Common myeloid progenitor, CD34-positive (primary cell): ENCODE measurements around the gene RTRAF.
A peak's percentile ranks its signal among the peaks of the same experiment; 100 is the strongest.

Experiments used
- CTCF ChIA-PET: fragments of 350-600 bp; sonication (Branson Sonifier 250); formaldehyde crosslinking; loops from one replicate; lab custom pipeline; 2021; ENCODE audit warnings: antibody characterized with exemption; lab: Charles Lee
- POLR2A ChIA-PET: fragments of 350-600 bp; sonication (Branson Sonifier 250); formaldehyde crosslinking; loops from one replicate; lab custom pipeline; 2021; ENCODE audit warnings: antibody characterized with exemption; lab: Charles Lee
- DNase-seq, 3 donors: peaks; one replicate each; pipeline versions ENCODE4 v3.0.0 to v3.0.0-alpha.2; 2013
- H3K27ac ChIP-seq, 2 experiments: 1 replicate in 1 of 2; 2 replicates in 1 of 2; pipeline ENCODE4 v1.7.0; 2013; ENCODE audit warnings: inconsistent platforms in 2 of 2, low read length in 2 of 2, mild to moderate bottlenecking in 2 of 2, low read depth in 1 of 2, moderate library complexity in 1 of 2; ENCODE audit not compliant: severe bottlenecking in 2 of 2, insufficient read depth in 1 of 2, poor library complexity in 1 of 2
- H3K27me3 ChIP-seq, 5 experiments: replicated peaks in 2 of 5; 1 replicate in 3 of 5; 2 replicates in 2 of 5; pipeline versions ENCODE4 v1.6.1 to v1.7.0; 2013; ENCODE audit warnings: low read length in 4 of 5, mild to moderate bottlenecking in 2 of 5, moderate library complexity in 2 of 5, inconsistent platforms in 1 of 5; ENCODE audit not compliant: insufficient read depth in 5 of 5, control insufficient read depth in 4 of 5
- H3K36me3 ChIP-seq, 4 experiments: 1 replicate in 2 of 4; 2 replicates in 2 of 4; pipeline versions ENCODE4 v1.6.1 to v1.7.0; 2013; ENCODE audit warnings: low read length in 3 of 4, control low read depth in 1 of 4, mild to moderate bottlenecking in 1 of 4; ENCODE audit not compliant: control insufficient read depth in 4 of 4, insufficient read depth in 4 of 4
- H3K4me1 ChIP-seq, 4 experiments: 1 replicate in 3 of 4; 2 replicates in 1 of 4; pipeline versions ENCODE4 v1.6.1 to v1.7.1; 2013; ENCODE audit warnings: low read length in 3 of 4, mild to moderate bottlenecking in 3 of 4, control low read depth in 1 of 4, inconsistent platforms in 1 of 4, moderate library complexity in 1 of 4; ENCODE audit not compliant: control insufficient read depth in 4 of 4, insufficient read depth in 4 of 4; ENCODE audit errors: control extremely low read depth in 1 of 4
- H3K4me3 ChIP-seq, 7 experiments: 1 replicate in 4 of 7; 2 replicates in 3 of 7; pipeline versions ENCODE4 v1.5.1 to v1.7.0; 2013; ENCODE audit warnings: mild to moderate bottlenecking in 7 of 7, low read length in 6 of 7, moderate library complexity in 6 of 7, inconsistent platforms in 2 of 7, low read depth in 2 of 7, control low read depth in 1 of 7; ENCODE audit not compliant: insufficient read depth in 4 of 7, control insufficient read depth in 1 of 7; ENCODE audit errors: extremely low read depth in 1 of 7
- H3K9me3 ChIP-seq, 5 experiments: 1 replicate in 4 of 5; 2 replicates in 1 of 5; pipeline versions ENCODE4 v1.6.1 to v1.7.1; 2013; ENCODE audit warnings: low read length in 4 of 5, mild to moderate bottlenecking in 2 of 5, inconsistent platforms in 1 of 5, low read depth in 1 of 5, moderate library complexity in 1 of 5; ENCODE audit not compliant: control insufficient read depth in 4 of 5, insufficient read depth in 2 of 5; ENCODE audit errors: control extremely low read depth in 1 of 5
- WGBS: methylation state at CpG from one replicate; pipeline ENCODE4 v1.1.5; 2013; ENCODE audit not compliant: insufficient coverage; 5-methylcytosine and 5-hydroxymethylcytosine counted together

Gene RTRAF

GRCh38 chr14:52021957-52022600 lies 32.7 kb downstream of the RTRAF start:
- CTCF ChIA-PET: interaction anchor here (0.5 to 1.6 kb wide), 4 partner anchors 11 to 679 kb away, joined by 3 to 7 read pairs (median 3); no protein-coding TSS in a partner anchor

GRCh38 chr14:52023518-52023917 lies 34.2 kb downstream of the RTRAF start:
- no CpG with 5 or more reads among the region's 1 CpG for WGBS
- H3K4me3 ChIP-seq: no peak overlapping the region
- H3K27me3 ChIP-seq: no peaks in the 10 kb centered on the region
- no peak overlapping the region for H3K27ac ChIP-seq
- H3K36me3 ChIP-seq: no peaks in the 10 kb centered on the region
- ChIA-PET CTCF (interaction anchor here (1.0 to 1.6 kb wide), 4 partner anchors 9 to 47 kb away, joined by 3 to 7 read pairs (median 4); no protein-coding TSS in a partner anchor), POLR2A (no interaction called here)
- H3K4me1 ChIP-seq: peaks cover 0 to 9% (median 0%) of the 10 kb centered on the region in 4 experiments
- no peak for DNase-seq
- H3K9me3 ChIP-seq: peaks cover 0 to 5% (median 3%) of the 10 kb centered on the region in 5 experiments

More at GRCh38 chr14:52021957-52022600, 32.7 kb downstream of the RTRAF start:
- Histone ChIP-seq H3K27me3 (no peaks in the 10 kb centered on the region), H3K9me3 (peaks cover 0 to 5% (median 3%) of the 10 kb centered on the region in 5 experiments), H3K27ac (no peak overlapping the region), H3K4me1 (peaks cover 0 to 9% (median 0%) of the 10 kb centered on the region in 4 experiments), H3K36me3 (no peaks in the 10 kb centered on the region), H3K4me3 (no peak overlapping the region)
- POLR2A ChIA-PET: no interaction called here
- DNase-seq: peak in 2 of 3 donors; percentile 64 to 66
- 43% methylated on average over 5 of the region's 6 CpGs for WGBS

- Histone ChIP-seq H3K4me1 (peaks cover 0 to 9% (median 0%) of the 10 kb centered on the region in 4 experiments), H3K9me3 (peaks cover 0 to 5% (median 3%) of the 10 kb centered on the region in 5 experiments), H3K27ac (no peak overlapping the region), H3K4me3 (no peak overlapping the region), H3K36me3 (no peaks in the 10 kb centered on the region), H3K27me3 (no peaks in the 10 kb centered on the region)
- POLR2A ChIA-PET: interaction anchor here (0.6 kb wide), 1 partner anchor 549 kb away, joined by 3 read pairs; no protein-coding TSS in a partner anchor
- CTCF ChIA-PET: interaction anchor here (0.9 to 1.6 kb wide), 3 partner anchors 7 to 29 kb away, joined by 3 read pairs; no protein-coding TSS in a partner anchor
- no peak for DNase-seq
Measured at GRCh38 chr14:52025310-52025709, 36.0 kb downstream of the RTRAF start.

DNA sequence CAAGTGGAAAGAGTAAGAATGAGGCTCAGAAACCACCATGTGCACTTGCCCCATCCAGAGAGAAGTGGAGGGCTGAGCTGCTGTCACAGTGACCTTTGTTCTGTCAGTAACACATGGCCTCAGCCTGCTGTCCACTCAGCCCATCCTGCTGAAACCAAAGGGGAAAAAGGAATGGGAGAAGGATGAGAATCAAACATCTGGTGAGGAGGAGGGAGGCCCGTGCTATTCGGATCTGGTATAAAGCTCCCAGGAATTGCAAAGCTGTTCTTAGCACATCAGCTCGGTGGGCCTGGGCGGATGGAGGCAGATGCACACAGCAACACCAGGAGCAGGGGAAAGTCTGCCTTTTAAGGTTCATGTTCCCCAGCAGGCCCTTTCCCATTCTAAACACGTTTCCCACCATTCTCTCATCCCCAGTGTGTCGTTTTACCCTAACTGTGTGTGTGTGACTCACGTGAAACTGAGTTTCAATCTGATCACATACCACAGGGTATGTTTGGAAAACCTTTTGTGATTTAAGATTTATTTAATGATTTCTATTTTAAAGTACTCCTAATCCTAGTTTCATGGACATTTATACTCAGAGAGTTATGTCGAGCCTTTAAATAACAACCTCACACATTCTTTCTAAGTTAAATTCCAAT lies 36.8 kb downstream of the RTRAF start:
- CTCF ChIA-PET: interaction anchor here (1.3 kb wide), 1 partner anchor 30 kb away, joined by 3 read pairs; no protein-coding TSS in a partner anchor
- H3K27ac ChIP-seq: no peak overlapping the region
- peaks cover 0 to 7% (median 0%) of the 10 kb centered on the region in 4 experiments for H3K4me1 ChIP-seq
- POLR2A ChIA-PET: no interaction called here
- H3K4me3 ChIP-seq: no peak overlapping the region
- DNase-seq: no peak
- no peaks in the 10 kb centered on the region for H3K27me3 ChIP-seq
- WGBS: 98% methylated on average over 4 of the region's 8 CpGs
- peaks cover 0 to 5% (median 3%) of the 10 kb centered on the region in 5 experiments for H3K9me3 ChIP-seq
- no peaks in the 10 kb centered on the region for H3K36me3 ChIP-seq

GRCh38 chr14:52026901-52027300 lies 37.6 kb downstream of the RTRAF start:
- Histone ChIP-seq H3K4me3 (no peak overlapping the region), H3K4me1 (peaks cover 0 to 5% (median 0%) of the 10 kb centered on the region in 4 experiments), H3K27me3 (no peaks in the 10 kb centered on the region), H3K36me3 (no peaks in the 10 kb centered on the region), H3K9me3 (peaks cover 0 to 5% (median 3%) of the 10 kb centered on the region in 5 experiments), H3K27ac (no peak overlapping the region)
- ChIA-PET CTCF (no interaction called here), POLR2A (no interaction called here)
- over 99% methylated on average over 8 of the region's 10 CpGs for WGBS
- no peak for DNase-seq

DNA sequence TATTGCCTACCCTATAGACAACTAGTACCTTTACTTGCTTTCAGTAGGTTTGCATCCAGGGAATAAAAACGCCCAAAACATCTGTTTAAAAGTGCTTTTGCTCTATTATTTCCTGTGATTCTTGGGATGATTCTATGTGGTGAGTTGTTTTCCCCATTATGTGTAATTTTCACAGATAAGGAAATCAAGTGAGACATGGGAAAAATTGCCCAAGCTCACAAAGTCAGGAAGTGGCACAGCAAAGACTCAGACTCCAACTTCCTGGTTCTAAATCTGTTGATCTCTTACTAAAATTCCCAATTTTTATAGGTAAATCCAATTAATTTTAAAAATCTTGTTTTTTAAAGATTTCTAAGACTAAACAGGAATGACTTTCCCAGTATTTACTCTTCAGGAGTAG lies 40.5 kb downstream of the RTRAF start:
- ChIA-PET POLR2A (no interaction called here), CTCF (no interaction called here)
- Histone ChIP-seq H3K9me3 (no peaks in the 10 kb centered on the region), H3K4me1 (no peaks in the 10 kb centered on the region), H3K27me3 (no peaks in the 10 kb centered on the region), H3K4me3 (no peak overlapping the region), H3K36me3 (no peaks in the 10 kb centered on the region), H3K27ac (no peak overlapping the region)
- DNase-seq: no peak
- WGBS: no CpG with 5 or more reads among the region's 1 CpG

GRCh38 chr14:52031781-52032180 lies 42.4 kb downstream of the RTRAF start:
- H3K9me3 ChIP-seq: no peaks in the 10 kb centered on the region
- H3K27me3 ChIP-seq: no peaks in the 10 kb centered on the region
- no peaks in the 10 kb centered on the region for H3K4me1 ChIP-seq
- H3K4me3 ChIP-seq: no peak overlapping the region
- ChIA-PET CTCF (interaction anchor here (1.0 to 2.0 kb wide), 2 partner anchors 9 to 11 kb away, joined by 3 to 7 read pairs; no protein-coding TSS in a partner anchor), POLR2A (no interaction called here)
- no peak for DNase-seq
- H3K36me3 ChIP-seq: no peaks in the 10 kb centered on the region
- 97% methylated on average over 3 of the region's 3 CpGs for WGBS
- H3K27ac ChIP-seq: no peak overlapping the region
